ENCODE results near the gene TTC31. TPM values are rescaled to one million over a fixed set of nuclear protein-coding genes. Genes with fewer than 3 reads are reported as not detected.

TTC31 gene
- total RNA-seq, 2 experiments from 2014 or later, result 20.3 to 21.9 TPM

DNA sequence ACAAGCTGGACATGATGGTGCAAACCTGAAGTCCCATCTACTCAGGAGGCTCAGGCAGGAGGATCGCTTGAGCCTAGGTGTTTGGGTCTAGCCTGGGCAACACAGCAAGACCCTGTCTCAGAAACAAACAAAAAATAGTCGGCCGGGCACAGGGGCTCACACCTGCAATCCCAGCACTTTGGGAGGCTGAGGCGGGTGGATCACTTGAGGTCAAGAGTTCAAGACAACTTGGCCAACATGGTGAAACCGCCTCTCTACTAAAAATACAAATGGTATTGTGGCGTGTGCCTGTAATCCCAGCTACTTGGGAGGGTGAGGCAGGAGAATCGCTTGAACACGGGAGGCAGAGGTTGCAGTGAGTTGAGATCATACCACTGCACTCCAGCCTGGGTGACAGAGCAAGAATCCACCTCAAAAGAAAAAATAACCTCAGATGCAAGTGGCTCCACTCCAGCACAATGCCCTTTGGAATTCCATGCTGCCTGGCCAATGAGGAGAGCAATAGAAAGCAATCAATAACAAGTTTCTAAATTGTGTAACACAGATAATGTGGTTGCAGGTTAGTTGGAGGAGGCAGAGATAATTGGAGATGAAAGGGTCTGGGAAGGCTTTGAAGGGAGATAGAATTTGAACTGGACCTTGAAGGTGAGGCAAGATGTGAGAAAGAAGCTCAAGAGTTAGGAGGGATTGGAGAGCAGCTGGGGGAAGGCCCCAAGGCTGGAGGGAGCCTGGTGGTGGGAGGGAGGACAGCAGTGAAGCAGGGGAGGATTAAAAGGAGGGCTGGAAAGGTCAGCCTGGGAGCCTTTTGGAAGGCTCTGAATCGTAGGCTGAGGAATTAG, 6.0 kb downstream of the TTC31 start:
- ChIA-PET POLR2A (interaction anchor here (0.9 to 1.2 kb wide), 4 partner anchors 13 to 67 kb away, joined by 3 to 4 read pairs (median 3); partner anchors contain the start of genes AUP1 and HTRA2), CTCF (interaction anchor here (0.9 to 2.1 kb wide), 3 partner anchors 43 to 99 kb away, joined by 3 to 6 read pairs (median 4); no protein-coding TSS in a partner anchor)
- ATAC-seq, result no peak
- Mint-ChIP-seq H3K36me3 (ENCODE audit: low read depth) (peaks cover 20% of the 10 kb centered on the region), H3K27me3 (no peaks in the 10 kb centered on the region), H3K4me1 (ENCODE audit: low read depth) (peaks cover 6% of the 10 kb centered on the region), H3K4me3 (no peak overlapping the region), H3K9me3 (no peaks in the 10 kb centered on the region), H3K27ac (no peak overlapping the region)
- DNase-seq, result no peak
- TF ChIP-seq, protein P1, sequence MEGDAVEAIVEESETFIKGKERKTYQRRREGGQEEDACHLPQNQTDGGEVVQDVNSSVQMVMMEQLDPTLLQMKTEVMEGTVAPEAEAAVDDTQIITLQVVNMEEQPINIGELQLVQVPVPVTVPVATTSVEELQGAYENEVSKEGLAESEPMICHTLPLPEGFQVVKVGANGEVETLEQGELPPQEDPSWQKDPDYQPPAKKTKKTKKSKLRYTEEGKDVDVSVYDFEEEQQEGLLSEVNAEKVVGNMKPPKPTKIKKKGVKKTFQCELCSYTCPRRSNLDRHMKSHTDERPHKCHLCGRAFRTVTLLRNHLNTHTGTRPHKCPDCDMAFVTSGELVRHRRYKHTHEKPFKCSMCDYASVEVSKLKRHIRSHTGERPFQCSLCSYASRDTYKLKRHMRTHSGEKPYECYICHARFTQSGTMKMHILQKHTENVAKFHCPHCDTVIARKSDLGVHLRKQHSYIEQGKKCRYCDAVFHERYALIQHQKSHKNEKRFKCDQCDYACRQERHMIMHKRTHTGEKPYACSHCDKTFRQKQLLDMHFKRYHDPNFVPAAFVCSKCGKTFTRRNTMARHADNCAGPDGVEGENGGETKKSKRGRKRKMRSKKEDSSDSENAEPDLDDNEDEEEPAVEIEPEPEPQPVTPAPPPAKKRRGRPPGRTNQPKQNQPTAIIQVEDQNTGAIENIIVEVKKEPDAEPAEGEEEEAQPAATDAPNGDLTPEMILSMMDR (IDR thresholded peaks at IDR 0.05), result no peak
- intact Hi-C loops (cut with micrococcal nuclease), result no loop called here

DNA sequence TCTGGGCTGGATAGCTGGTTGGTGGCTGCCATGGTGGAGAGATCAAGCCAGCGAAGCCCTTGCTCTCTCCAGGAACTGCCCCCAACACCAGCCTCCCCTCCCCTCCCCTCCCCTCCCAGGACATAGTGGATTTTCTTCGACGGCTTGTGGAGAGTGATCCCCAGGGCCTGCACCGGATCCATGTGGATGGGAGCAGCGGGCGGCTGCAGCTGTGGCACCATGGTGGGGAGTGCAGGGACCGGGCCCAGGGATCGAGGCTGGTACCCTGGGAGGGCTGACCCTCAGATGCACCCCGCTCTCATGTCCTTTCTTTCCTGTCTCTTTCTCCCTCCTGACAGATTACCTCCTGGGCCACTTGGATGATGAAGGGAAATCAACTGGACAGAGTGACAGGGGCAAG, 7.0 kb downstream of the TTC31 start:
- ATAC-seq (no peak), DNase-seq (no peak)
- Mint-ChIP-seq H3K27ac (no peak overlapping the region), H3K36me3 (ENCODE audit: low read depth) (peaks cover 19% of the 10 kb centered on the region), H3K27me3 (no peaks in the 10 kb centered on the region), H3K4me1 (ENCODE audit: low read depth) (peaks cover 2% of the 10 kb centered on the region), H3K4me3 (no peak overlapping the region), H3K9me3 (no peaks in the 10 kb centered on the region)
- CTCF ChIA-PET, result interaction anchor here (0.9 to 2.1 kb wide), 2 partner anchors 42 to 96 kb away, joined by 4 to 6 read pairs; no protein-coding TSS in a partner anchor
- POLR2A ChIA-PET, result interaction anchor here (0.9 to 1.2 kb wide), 3 partner anchors 12 to 39 kb away, joined by 3 to 4 read pairs (median 3); partner anchors contain the start of genes AUP1 and HTRA2
- TF ChIP-seq, protein P1 (IDR thresholded peaks at IDR 0.05), result no peak
- intact Hi-C loops (cut with micrococcal nuclease), result no loop called here

DNA sequence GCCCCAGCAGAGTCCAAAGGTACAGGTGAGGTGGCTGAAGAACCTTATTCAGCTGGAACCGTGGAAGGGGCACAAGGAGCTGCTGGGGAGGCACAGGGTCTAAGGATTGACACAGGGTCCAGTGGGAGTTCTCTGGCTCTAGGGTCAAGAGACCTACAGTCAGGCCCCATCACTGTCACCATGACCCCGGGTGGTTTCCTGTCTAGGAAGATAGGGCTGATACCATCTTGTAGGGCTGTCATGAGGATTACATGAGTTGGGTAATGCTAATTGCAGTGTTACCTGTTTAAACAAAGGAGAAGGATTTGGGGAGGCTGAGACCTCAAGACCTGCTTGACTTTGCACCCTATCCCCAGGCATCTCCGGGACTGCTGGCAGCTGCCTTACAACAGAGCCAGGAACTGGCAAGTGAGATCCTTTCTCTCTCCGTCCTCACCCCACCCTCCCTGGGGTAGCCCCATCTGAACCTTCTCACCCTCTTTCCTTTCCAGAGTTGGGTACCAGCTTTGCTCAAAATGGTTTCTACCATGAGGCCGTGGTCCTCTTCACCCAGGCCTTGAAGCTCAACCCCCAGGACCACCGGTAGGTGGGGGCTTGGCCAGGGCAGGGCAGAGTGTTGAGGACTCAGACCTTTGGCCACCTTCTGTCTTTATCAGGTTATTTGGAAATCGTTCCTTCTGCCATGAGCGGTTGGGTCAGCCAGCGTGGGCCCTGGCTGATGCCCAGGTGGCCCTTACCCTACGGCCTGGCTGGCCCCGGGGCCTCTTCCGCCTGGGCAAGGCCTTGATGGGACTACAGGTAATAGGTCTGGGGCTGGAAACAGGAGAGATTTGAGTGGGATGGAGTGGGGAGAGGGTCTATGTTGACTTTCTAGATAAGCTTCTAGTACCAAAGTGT, 9.0 kb downstream of the TTC31 start:
- intact Hi-C loops (cut with micrococcal nuclease), result no loop called here
- ATAC-seq (no peak), DNase-seq (no peak)
- Mint-ChIP-seq H3K36me3 (ENCODE audit: low read depth) (peaks cover 12% of the 10 kb centered on the region), H3K9me3 (no peaks in the 10 kb centered on the region), H3K27me3 (no peaks in the 10 kb centered on the region), H3K4me3 (no peak overlapping the region), H3K4me1 (ENCODE audit: low read depth) (no peaks in the 10 kb centered on the region), H3K27ac (no peak overlapping the region)
- TF ChIP-seq, protein P1 (IDR thresholded peaks at IDR 0.05), result no peak
- ChIA-PET CTCF (interaction anchor here (2.1 to 5.7 kb wide), 2 partner anchors 9 to 96 kb away, joined by 5 to 32 read pairs; partner anchors contain the start of genes CCDC142 and TTC31), POLR2A (interaction anchor here (0.8 to 1.4 kb wide), 2 partner anchors 9 to 11 kb away, joined by 3 to 4 read pairs; no protein-coding TSS in a partner anchor)

DNA sequence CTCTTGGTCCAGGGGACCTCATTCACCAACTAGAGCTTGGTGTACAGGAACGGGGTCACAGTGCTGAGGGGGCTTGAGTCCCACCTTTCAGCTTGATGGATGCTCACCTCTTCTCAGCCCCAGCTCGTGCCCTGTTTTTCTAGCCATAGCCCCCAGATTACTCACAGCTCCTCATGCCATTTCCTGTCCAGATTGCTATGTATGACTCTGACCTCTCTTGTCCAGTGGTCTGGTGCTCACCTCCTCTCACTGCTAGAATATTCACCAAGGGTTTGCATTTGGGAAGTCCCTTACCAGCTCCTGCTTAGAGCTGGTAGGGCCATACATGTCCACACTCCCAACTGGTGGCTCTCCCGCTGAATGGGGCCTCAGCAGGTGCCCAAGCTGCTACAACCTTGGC, 10.7 kb downstream of the TTC31 start:
- TF ChIP-seq, protein P1 (IDR thresholded peaks at IDR 0.05), result no peak

More for the DNA sequence above, 10.7 kb downstream of the TTC31 start:
- no peak for DNase-seq
- H3K9me3 Mint-ChIP-seq, result no peaks in the 10 kb centered on the region
- peaks cover 4% of the 10 kb centered on the region for H3K4me1 Mint-ChIP-seq (ENCODE audit: low read depth)
- H3K36me3 Mint-ChIP-seq (ENCODE audit: low read depth), result peaks cover 12% of the 10 kb centered on the region
- peaks cover 6% of the 10 kb centered on the region for H3K27me3 Mint-ChIP-seq
- no peak overlapping the region for H3K27ac Mint-ChIP-seq
- POLR2A ChIA-PET, result interaction anchor here (0.6 to 1.2 kb wide), 3 partner anchors 11 to 46 kb away, joined by 3 to 4 read pairs (median 3); partner anchors contain the start of genes CCDC142 and TTC31
- H3K4me3 Mint-ChIP-seq, result no peak overlapping the region
- CTCF ChIA-PET, result interaction anchor here (1.2 to 5.7 kb wide), 3 partner anchors 10 to 94 kb away, joined by 4 to 32 read pairs (median 5); partner anchors contain the start of genes CCDC142 and TTC31
- intact Hi-C loops (cut with micrococcal nuclease), result no loop called here
- ATAC-seq, result no peak

Measured in activated CD8-positive, alpha-beta T cell treated with anti-CD3 and anti-CD28 coated beads for 36 hours (primary cell).